HL-60 (cell line): ENCODE results near the gene KRTAP5-6.

Experiments used
- CTCF ChIP-seq: IDR thresholded peaks from one replicate; pipeline ENCODE4 v1.5.1; 2011; ENCODE audit warnings: low read length, control low read depth, inconsistent platforms; ENCODE audit not compliant: insufficient read depth
- GABPA ChIP-seq: IDR thresholded peaks from 2 replicates; pipeline ENCODE4 v1.6.1; 2012; ENCODE audit warnings: low read depth
- POLR2AphosphoS5 ChIP-seq: IDR thresholded peaks from 2 replicates; pipeline ENCODE4 v1.6.1; 2012; ENCODE audit warnings: low read depth
- TF ChIP-seq, protein P1 (sequence below): IDR thresholded peaks from 2 replicates; pipeline ENCODE4 v1.6.1; 2012; ENCODE audit warnings: low read depth; ENCODE audit not compliant: insufficient replicate concordance

GRCh38 chr11:1672613-1673350 lies 24.2 kb upstream of the KRTAP5-6 start:
- TF ChIP-seq CTCF (no peak), GABPA (no peak), POLR2AphosphoS5 (no peak)
- TF ChIP-seq, protein P1, sequence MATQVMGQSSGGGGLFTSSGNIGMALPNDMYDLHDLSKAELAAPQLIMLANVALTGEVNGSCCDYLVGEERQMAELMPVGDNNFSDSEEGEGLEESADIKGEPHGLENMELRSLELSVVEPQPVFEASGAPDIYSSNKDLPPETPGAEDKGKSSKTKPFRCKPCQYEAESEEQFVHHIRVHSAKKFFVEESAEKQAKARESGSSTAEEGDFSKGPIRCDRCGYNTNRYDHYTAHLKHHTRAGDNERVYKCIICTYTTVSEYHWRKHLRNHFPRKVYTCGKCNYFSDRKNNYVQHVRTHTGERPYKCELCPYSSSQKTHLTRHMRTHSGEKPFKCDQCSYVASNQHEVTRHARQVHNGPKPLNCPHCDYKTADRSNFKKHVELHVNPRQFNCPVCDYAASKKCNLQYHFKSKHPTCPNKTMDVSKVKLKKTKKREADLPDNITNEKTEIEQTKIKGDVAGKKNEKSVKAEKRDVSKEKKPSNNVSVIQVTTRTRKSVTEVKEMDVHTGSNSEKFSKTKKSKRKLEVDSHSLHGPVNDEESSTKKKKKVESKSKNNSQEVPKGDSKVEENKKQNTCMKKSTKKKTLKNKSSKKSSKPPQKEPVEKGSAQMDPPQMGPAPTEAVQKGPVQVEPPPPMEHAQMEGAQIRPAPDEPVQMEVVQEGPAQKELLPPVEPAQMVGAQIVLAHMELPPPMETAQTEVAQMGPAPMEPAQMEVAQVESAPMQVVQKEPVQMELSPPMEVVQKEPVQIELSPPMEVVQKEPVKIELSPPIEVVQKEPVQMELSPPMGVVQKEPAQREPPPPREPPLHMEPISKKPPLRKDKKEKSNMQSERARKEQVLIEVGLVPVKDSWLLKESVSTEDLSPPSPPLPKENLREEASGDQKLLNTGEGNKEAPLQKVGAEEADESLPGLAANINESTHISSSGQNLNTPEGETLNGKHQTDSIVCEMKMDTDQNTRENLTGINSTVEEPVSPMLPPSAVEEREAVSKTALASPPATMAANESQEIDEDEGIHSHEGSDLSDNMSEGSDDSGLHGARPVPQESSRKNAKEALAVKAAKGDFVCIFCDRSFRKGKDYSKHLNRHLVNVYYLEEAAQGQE: no peak
